BLaER1 (cell line): ENCODE data around the gene CLCA1.

Experiments used
- H3K27ac ChIP-seq: shearing (Covaris generic); formaldehyde crosslinking; 2 replicates; pipeline ENCODE4 v1.8.1; 2022
- H3K27me3 ChIP-seq: shearing (Covaris generic); formaldehyde crosslinking; 2 replicates; pipeline ENCODE4 v1.8.1; 2022
- H3K36me3 ChIP-seq: shearing (Covaris generic); formaldehyde crosslinking; 2 replicates; pipeline ENCODE4 v1.8.1; 2022
- H3K4me1 ChIP-seq: shearing (Covaris generic); formaldehyde crosslinking; 2 replicates; pipeline ENCODE4 v1.8.1; 2022
- H3K4me2 ChIP-seq: shearing (Covaris generic); formaldehyde crosslinking; 2 replicates; pipeline ENCODE4 v1.8.1; 2022
- H3K4me3 ChIP-seq: shearing (Covaris generic); formaldehyde crosslinking; 2 replicates; pipeline ENCODE4 v1.8.1; 2022
- H3K9ac ChIP-seq: shearing (Covaris generic); formaldehyde crosslinking; 2 replicates; pipeline ENCODE4 v1.8.1; 2022
- H3K9me3 ChIP-seq: shearing (Covaris generic); formaldehyde crosslinking; 2 replicates; pipeline ENCODE4 v1.8.1; 2022
- H4K20me1 ChIP-seq: shearing (Covaris generic); formaldehyde crosslinking; 2 replicates; pipeline ENCODE4 v1.8.1; 2022
- Cebpa-rat ChIP-seq: shearing (Covaris generic); IDR thresholded peaks from 2 replicates; pipeline ENCODE4 v1.8.1; 2022

CLCA1 gene

DNA sequence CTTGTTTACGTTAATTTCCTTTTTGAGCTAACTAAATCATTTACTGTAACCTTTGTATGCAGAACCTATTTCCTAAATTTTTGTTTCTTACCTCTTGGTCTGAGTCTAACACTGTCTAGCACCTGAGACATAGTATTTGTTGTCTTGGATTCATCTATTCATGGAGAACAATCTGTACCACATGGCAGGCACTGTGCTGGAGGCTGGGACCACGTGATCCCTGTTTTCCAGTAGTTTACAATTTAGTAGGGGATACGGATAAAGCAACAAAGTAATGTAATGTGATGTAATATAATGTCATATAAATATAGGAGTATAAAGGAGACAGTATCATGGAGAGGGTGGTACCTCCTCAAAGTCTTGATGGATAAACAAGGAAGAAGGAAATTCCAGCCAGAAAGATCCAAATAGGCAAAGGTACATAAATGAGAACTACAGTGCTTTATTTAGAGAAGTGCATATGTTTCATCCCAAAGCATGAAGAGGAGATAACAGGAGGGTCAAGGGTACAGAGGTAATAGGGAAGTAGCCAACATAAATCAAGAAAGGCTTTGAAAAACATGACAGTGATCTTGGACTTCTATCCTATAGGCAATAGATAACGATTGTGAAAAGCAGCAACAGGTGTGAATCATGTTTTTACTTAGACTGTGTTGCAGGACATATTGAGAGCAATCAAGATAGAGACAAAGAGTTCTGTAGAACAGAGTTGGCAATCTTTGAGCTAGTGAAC, 52.2 kb downstream of the CLCA1 start:
- H3K9ac ChIP-seq: no peak overlapping the region
- no peaks in the 10 kb centered on the region for H3K4me1 ChIP-seq
- no peaks in the 10 kb centered on the region for H3K27me3 ChIP-seq
- TF ChIP-seq Cebpa-rat: no peak
- H3K36me3 ChIP-seq: no peaks in the 10 kb centered on the region
- H3K4me3 ChIP-seq: no peak overlapping the region
- no peaks in the 10 kb centered on the region for H4K20me1 ChIP-seq
- H3K27ac ChIP-seq: no peak overlapping the region
- H3K9me3 ChIP-seq: peaks cover 8% of the 10 kb centered on the region
- H3K4me2 ChIP-seq: no peak overlapping the region

DNA sequence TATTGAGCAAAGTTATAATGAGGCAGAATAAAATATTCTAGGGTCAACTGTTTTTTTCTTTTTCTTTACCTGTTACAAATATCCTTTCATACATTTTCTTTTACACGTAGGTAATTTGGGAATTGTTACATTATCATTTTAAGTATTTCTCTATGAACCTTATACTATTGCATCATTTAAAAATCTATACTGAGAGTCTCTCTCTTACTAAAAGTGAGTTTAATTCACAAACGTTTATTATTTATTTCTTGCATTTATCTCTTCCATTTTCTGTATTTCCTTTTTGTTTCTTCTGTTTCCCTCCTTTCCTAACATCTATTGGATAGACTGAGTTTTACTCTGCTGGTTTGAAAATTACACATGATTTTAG, 52.8 kb downstream of the CLCA1 start:
- no peak overlapping the region for H3K4me3 ChIP-seq
- H3K9ac ChIP-seq: no peak overlapping the region
- TF ChIP-seq Cebpa-rat: no peak
- H3K4me1 ChIP-seq: no peaks in the 10 kb centered on the region
- no peaks in the 10 kb centered on the region for H3K36me3 ChIP-seq
- H3K27me3 ChIP-seq: no peaks in the 10 kb centered on the region
- H3K27ac ChIP-seq: no peak overlapping the region
- no peak overlapping the region for H3K4me2 ChIP-seq
- peaks cover 8% of the 10 kb centered on the region for H3K9me3 ChIP-seq
- no peaks in the 10 kb centered on the region for H4K20me1 ChIP-seq

DNA sequence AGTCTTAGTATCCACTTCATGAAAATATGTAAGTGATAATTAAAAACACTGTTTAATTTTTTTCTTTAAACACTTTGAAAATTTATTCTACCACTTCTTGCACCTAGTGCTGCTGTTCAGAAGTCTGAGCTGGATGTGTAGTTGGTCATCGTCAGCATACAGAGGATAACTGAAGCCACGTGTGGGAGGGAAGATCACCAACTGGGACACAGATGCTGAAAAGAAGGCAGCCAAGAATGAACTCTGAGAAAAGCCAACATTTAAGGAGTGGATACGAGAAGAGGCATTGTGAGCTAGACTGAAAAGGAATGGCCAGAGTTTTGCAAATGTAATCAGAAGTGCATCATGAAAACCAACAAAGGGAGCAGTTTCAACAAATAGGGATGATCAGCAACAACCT, 53.5 kb downstream of the CLCA1 start:
- no peak for TF ChIP-seq Cebpa-rat
- Histone ChIP-seq H3K27me3 (no peaks in the 10 kb centered on the region), H3K4me2 (no peak overlapping the region), H3K9me3 (peaks cover 8% of the 10 kb centered on the region), H3K4me1 (no peaks in the 10 kb centered on the region), H3K9ac (no peak overlapping the region), H4K20me1 (no peaks in the 10 kb centered on the region), H3K36me3 (no peaks in the 10 kb centered on the region), H3K27ac (no peak overlapping the region), H3K4me3 (no peak overlapping the region)

DNA sequence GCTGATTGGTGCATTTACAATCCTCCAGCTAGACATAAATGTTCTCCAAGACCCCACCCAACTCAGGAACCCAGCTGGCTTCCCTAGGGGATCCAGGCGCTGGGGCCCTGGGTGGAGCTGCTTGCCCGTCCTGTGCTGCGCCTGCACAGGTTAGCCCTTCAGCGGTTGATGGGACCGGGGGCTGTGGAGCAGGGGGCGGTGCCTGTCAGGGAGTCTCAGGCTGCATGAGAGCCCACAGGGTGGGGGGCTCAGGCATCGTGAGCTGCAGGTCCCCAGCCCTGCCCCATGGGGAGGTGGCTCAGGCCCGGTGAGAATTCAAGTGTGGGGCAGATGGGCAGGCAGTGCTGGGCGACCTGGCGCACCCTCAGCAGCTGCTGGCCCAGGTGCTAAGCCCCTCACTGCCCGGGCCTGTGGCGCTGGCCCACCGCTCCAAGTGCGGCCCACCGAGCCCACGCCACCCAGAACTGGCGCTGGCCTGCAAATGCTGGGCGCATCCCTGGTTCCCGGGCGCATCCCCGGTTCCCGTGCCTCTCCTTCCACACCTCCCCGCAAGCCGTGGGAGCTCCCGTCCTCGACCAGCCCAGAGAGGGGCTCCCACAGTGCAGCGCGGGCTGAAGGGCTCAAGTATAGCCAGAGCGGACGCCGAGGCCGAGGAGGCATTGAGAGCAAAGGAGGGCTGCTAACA, 55.1 kb downstream of the CLCA1 start:
- Histone ChIP-seq H3K27ac (no peak overlapping the region), H3K27me3 (no peaks in the 10 kb centered on the region), H3K4me3 (no peak overlapping the region), H3K4me2 (no peak overlapping the region), H4K20me1 (no peaks in the 10 kb centered on the region), H3K9me3 (peaks cover 8% of the 10 kb centered on the region), H3K4me1 (no peaks in the 10 kb centered on the region), H3K36me3 (no peaks in the 10 kb centered on the region), H3K9ac (no peak overlapping the region)
- no peak for TF ChIP-seq Cebpa-rat

DNA sequence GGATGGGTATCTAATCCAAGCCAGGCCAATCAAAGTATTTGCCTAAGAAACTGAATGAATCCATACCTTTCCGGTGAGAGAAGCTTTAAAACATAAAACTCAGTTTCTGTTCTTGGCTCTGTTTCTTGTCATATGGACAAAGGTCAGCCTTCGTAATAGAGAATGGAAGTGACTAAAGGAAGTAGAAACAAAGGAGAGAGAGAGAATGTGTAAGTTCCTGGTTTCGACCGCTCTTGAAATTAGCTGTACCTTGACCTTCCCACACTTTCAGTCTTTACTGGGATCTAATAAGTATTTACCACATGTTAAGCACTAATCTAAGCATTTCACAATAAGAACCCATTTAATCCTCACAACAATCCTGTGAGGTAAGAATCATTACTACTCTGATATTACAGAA, 58.6 kb downstream of the CLCA1 start:
- no peak overlapping the region for H3K4me2 ChIP-seq
- H3K27me3 ChIP-seq: no peaks in the 10 kb centered on the region
- no peaks in the 10 kb centered on the region for H3K36me3 ChIP-seq
- H3K9ac ChIP-seq: no peak overlapping the region
- H3K4me3 ChIP-seq: no peak overlapping the region
- H4K20me1 ChIP-seq: no peaks in the 10 kb centered on the region
- H3K4me1 ChIP-seq: no peaks in the 10 kb centered on the region
- H3K27ac ChIP-seq: no peak overlapping the region
- peaks cover 8% of the 10 kb centered on the region for H3K9me3 ChIP-seq
- TF ChIP-seq Cebpa-rat: no peak

DNA sequence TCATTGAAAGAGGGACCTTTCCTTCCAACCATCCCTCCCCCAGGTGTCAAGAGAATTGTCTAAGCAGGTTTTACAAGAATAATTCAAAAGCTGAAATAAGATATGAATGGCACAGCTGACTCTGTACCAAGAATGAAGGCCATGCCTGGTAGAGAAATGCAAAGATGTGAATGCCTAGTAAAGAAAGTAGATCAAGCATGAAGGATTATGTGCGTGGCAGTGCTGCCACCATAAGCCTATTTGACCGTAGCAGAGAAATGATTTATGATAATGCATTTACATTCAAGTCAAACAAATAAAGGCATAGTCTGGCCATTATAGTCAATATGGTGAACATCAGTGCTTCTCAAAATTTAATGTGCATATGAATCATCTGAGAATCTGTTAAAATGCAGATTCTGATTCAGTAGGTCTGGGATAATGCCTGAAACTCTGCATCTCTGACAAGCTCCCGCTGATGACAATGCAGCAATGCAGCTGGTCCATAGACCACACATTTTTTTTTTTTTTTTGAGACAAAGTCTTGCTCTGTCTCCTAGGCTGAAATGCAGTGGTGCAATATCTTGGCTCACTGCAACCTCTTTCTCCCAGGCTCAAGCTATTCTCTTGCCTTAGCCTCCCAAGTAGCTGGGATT, 61.6 kb downstream of the CLCA1 start:
- Histone ChIP-seq H4K20me1 (no peaks in the 10 kb centered on the region), H3K4me1 (no peaks in the 10 kb centered on the region), H3K4me3 (no peak overlapping the region), H3K9me3 (no peaks in the 10 kb centered on the region), H3K36me3 (no peaks in the 10 kb centered on the region), H3K9ac (no peak overlapping the region), H3K27me3 (no peaks in the 10 kb centered on the region), H3K4me2 (no peak overlapping the region), H3K27ac (no peak overlapping the region)
- TF ChIP-seq Cebpa-rat: no peak

DNA sequence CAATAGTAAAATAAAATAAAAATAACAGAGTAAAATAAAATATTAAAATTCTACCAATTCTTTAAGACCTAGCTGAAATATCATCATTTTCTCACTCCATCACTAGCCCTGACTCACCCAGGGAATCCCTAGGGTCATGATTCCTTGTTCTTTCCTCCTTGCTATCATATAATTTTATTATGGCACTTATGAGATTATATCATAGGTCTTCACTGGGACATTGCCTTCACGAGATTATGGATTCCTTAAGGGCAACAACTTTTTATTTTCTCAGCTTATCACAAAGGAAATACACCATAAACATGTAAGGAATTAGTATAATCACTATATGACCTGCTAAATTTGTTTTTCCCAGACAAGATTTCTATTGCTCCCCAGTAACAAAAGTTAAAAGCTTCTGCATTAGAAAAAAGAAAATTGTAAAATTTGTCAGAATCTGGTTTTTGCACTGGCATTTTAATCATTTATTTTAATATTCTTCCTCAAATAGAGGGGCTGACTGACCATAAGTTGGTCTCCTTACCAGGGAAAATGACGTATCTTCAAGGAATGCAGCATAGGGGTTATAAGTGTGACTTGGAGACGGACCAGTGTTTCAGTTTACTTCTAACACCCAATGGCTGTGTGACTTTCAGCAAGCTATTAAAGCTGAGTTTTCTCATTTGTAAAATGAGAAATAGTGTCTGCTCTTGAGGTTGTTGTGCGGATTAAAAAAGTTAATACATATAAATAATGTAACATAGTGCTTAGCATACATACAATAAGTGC, 69.4 kb downstream of the CLCA1 start:
- H3K4me1 ChIP-seq: no peaks in the 10 kb centered on the region
- H3K9me3 ChIP-seq: no peaks in the 10 kb centered on the region
- H3K27me3 ChIP-seq: no peaks in the 10 kb centered on the region
- no peak overlapping the region for H3K4me3 ChIP-seq
- H4K20me1 ChIP-seq: no peaks in the 10 kb centered on the region
- H3K4me2 ChIP-seq: no peak overlapping the region
- H3K27ac ChIP-seq: no peak overlapping the region
- no peaks in the 10 kb centered on the region for H3K36me3 ChIP-seq
- H3K9ac ChIP-seq: no peak overlapping the region
- no peak for TF ChIP-seq Cebpa-rat

DNA sequence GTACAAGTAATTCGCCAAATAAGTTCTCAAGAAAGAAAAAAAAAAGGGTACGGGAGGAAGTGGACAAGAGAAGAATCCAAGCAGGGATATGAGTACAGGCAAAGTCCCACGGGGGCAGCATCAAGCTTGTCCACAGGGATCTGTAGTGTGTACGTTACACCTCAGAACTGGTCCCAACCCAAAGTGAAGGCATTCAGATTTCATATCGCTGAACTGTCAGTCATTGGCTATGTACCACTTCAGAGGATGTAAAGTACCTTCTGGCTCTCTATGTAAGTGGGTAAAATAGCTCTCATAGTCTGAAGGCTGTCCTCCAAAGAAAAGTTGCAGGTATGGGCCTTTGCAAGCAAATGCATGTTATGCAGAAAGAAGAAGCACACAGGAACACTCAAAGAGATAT, 70.0 kb downstream of the CLCA1 start:
- H3K4me2 ChIP-seq: no peak overlapping the region
- no peak overlapping the region for H3K4me3 ChIP-seq
- no peaks in the 10 kb centered on the region for H3K9me3 ChIP-seq
- no peaks in the 10 kb centered on the region for H4K20me1 ChIP-seq
- H3K27me3 ChIP-seq: no peaks in the 10 kb centered on the region
- H3K9ac ChIP-seq: no peak overlapping the region
- H3K36me3 ChIP-seq: no peaks in the 10 kb centered on the region
- H3K27ac ChIP-seq: no peak overlapping the region
- H3K4me1 ChIP-seq: no peaks in the 10 kb centered on the region
- no peak for TF ChIP-seq Cebpa-rat

DNA sequence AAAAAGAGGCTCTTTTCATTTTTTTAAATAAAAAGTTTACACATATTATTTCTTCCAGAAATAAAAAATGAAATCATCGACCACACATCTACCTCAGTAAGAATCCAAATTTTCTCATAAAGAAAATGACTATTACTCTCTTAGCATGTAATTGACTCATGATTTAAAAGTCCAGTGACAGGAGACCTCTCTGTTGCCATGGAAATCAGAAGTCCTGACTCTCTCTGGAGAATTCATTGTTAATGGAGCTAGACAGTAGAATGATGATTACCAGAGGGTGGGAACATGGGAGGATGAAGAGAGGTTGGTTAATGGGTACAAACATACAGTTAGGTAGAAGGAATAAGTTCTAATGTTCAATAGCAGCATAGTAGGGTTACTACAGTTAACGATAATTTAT, 73.1 kb downstream of the CLCA1 start:
- H3K27ac ChIP-seq: no peak overlapping the region
- no peaks in the 10 kb centered on the region for H4K20me1 ChIP-seq

DNA sequence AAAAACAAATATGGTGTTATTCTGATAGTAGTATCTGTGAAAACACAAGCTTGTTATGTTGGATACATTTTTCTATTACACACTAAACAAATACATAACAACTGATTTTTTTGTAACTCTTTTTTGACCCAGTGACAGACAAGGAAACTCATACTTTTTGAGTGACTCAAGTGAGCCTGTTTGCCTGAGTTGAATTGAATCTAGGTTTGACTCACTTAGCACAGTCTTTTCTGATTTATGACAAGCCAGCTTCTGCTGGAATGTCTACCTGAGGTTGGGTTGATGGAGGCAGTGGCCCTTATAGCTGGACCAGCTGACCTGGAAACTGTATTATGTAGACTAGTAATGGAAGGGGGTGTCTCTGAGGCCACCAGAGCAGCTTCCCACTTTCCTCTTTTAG, 73.9 kb downstream of the CLCA1 start:
- H3K9me3 ChIP-seq: no peaks in the 10 kb centered on the region
- H3K4me3 ChIP-seq: no peak overlapping the region
- no peaks in the 10 kb centered on the region for H3K4me1 ChIP-seq
- no peaks in the 10 kb centered on the region for H3K36me3 ChIP-seq
- TF ChIP-seq Cebpa-rat: no peak
- no peaks in the 10 kb centered on the region for H4K20me1 ChIP-seq
- no peak overlapping the region for H3K27ac ChIP-seq
- no peaks in the 10 kb centered on the region for H3K27me3 ChIP-seq
- no peak overlapping the region for H3K4me2 ChIP-seq
- H3K9ac ChIP-seq: no peak overlapping the region

More for the DNA sequence above, 73.1 kb downstream of the CLCA1 start:
- no peaks in the 10 kb centered on the region for H3K36me3 ChIP-seq
- no peak overlapping the region for H3K4me2 ChIP-seq
- no peaks in the 10 kb centered on the region for H3K4me1 ChIP-seq
- no peak for TF ChIP-seq Cebpa-rat
- H3K9ac ChIP-seq: no peak overlapping the region
- H3K9me3 ChIP-seq: no peaks in the 10 kb centered on the region
- no peaks in the 10 kb centered on the region for H3K27me3 ChIP-seq
- no peak overlapping the region for H3K4me3 ChIP-seq
